Left ventricle myocardium inferior (tissue), 1 donor: Measurements from ENCODE around the gene TECTA. TPM values are rescaled to one million over a fixed set of nuclear protein-coding genes. Genes with fewer than 3 reads are reported as not detected.

Experiments used
- DNase-seq: peaks from one replicate; pipeline ENCODE4 v3.0.0-alpha.2; 2020
- H3K27ac ChIP-seq: fragments of 200-600 bp; replicated peaks from 2 replicates; pipeline ENCODE4 v1.8.0; 2021
- H3K27me3 ChIP-seq: fragments of 200-600 bp; 2 replicates; pipeline ENCODE4 v1.8.0; 2021; ENCODE audit warnings: low read depth
- H3K36me3 ChIP-seq: fragments of 200-600 bp; 2 replicates; pipeline ENCODE4 v1.8.0; 2021
- H3K4me1 ChIP-seq: fragments of 200-600 bp; 2 replicates; pipeline ENCODE4 v1.8.0; 2021
- H3K4me3 ChIP-seq: fragments of 200-600 bp; 2 replicates; pipeline ENCODE4 v1.8.0; 2021; ENCODE audit warnings: mild to moderate bottlenecking, moderate library complexity
- H3K9me3 ChIP-seq: fragments of 200-600 bp; replicated peaks from 2 replicates; pipeline ENCODE4 v1.8.0; 2021
- intact Hi-C: fragments of 100-400 bp; cut with micrococcal nuclease; formaldehyde crosslinking; loops from one replicate; pipeline ENCODE4 v1.11.0; 2022
- total RNA-seq: library from RNA; stranded (reverse); fragmentation: NEBNext Ultra II Directional; extraction: Animal tissue kit (Norgen Biotek cat#: 25700); gene quantifications from one replicate; pipeline ENCODE4 v1.2.1, GENCODE V29; 2021
- TF ChIP-seq, protein P1 (sequence below): fragments of 200-600 bp; IDR thresholded peaks from 2 replicates; pipeline ENCODE4 v1.8.0; 2021; ENCODE audit warnings: antibody characterized with exemption, mild to moderate bottlenecking, borderline replicate concordance
- donor health status: DM: no; HTN: yes; CAD: no; lungs with severe emphysema.

The TECTA gene
- total RNA-seq, 1 donor from 2014 or later, result 1.1 TPM

GRCh38 chr11:121180183-121180582 is 79.1 kb downstream of the TECTA start:
- Histone ChIP-seq H3K4me3 (no peak overlapping the region), H3K9me3 (peaks cover 33% of the 10 kb centered on the region), H3K27me3 (no peaks in the 10 kb centered on the region), H3K27ac (no peak overlapping the region), H3K36me3 (peaks cover 10% of the 10 kb centered on the region), H3K4me1 (no peaks in the 10 kb centered on the region)
- intact Hi-C loops, result no loop called here
- no peak for DNase-seq
- TF ChIP-seq, protein P1, sequence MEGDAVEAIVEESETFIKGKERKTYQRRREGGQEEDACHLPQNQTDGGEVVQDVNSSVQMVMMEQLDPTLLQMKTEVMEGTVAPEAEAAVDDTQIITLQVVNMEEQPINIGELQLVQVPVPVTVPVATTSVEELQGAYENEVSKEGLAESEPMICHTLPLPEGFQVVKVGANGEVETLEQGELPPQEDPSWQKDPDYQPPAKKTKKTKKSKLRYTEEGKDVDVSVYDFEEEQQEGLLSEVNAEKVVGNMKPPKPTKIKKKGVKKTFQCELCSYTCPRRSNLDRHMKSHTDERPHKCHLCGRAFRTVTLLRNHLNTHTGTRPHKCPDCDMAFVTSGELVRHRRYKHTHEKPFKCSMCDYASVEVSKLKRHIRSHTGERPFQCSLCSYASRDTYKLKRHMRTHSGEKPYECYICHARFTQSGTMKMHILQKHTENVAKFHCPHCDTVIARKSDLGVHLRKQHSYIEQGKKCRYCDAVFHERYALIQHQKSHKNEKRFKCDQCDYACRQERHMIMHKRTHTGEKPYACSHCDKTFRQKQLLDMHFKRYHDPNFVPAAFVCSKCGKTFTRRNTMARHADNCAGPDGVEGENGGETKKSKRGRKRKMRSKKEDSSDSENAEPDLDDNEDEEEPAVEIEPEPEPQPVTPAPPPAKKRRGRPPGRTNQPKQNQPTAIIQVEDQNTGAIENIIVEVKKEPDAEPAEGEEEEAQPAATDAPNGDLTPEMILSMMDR, result no peak

- Histone ChIP-seq H3K9me3 (no peaks in the 10 kb centered on the region), H3K4me1 (peaks cover 13% of the 10 kb centered on the region), H3K36me3 (peaks cover 6% of the 10 kb centered on the region), H3K4me3 (no peak overlapping the region), H3K27me3 (no peaks in the 10 kb centered on the region), H3K27ac (no peak overlapping the region)
- no peak for DNase-seq
- TF ChIP-seq, protein P1, result no peak
- intact Hi-C loops, result no loop called here
These were observed 87.7 kb downstream of the TECTA start for GRCh38 chr11:121188776-121189175.

- Histone ChIP-seq H3K4me1 (peaks cover 17% of the 10 kb centered on the region), H3K4me3 (no peak overlapping the region), H3K27me3 (peaks cover 19% of the 10 kb centered on the region), H3K9me3 (no peaks in the 10 kb centered on the region), H3K27ac (no peak overlapping the region), H3K36me3 (peaks cover 6% of the 10 kb centered on the region)
- intact Hi-C loops, result loop anchor here (10.0 kb wide), 1 partner anchor 257 kb away; no protein-coding TSS in a partner anchor
- no peak for DNase-seq
- TF ChIP-seq, protein P1, result no peak
These were observed 90.8 kb downstream of the TECTA start for GRCh38 chr11:121191818-121192217.

- DNase-seq, result no peak
These were observed 93.9 kb downstream of the TECTA start for GRCh38 chr11:121194731-121195596.

GRCh38 chr11:121198491-121198890 is 97.4 kb downstream of the TECTA start:
- intact Hi-C loops, result loop anchor here (10.0 kb wide), 1 partner anchor 264 kb away; no protein-coding TSS in a partner anchor
- H3K4me1 ChIP-seq, result peaks cover 4% of the 10 kb centered on the region
- no peak for DNase-seq
- H3K4me3 ChIP-seq, result no peak overlapping the region
- H3K9me3 ChIP-seq, result no peaks in the 10 kb centered on the region
- H3K27ac ChIP-seq, result no peak overlapping the region
- peaks cover 43% of the 10 kb centered on the region for H3K27me3 ChIP-seq
- no peaks in the 10 kb centered on the region for H3K36me3 ChIP-seq
- TF ChIP-seq, protein P1, result no peak

More at GRCh38 chr11:121194731-121195596, 93.9 kb downstream of the TECTA start:
- intact Hi-C loops, result loop anchor here (10.0 kb wide), 1 partner anchor 260 kb away; no protein-coding TSS in a partner anchor
- peaks cover 17% of the 10 kb centered on the region for H3K4me1 ChIP-seq
- H3K27me3 ChIP-seq, result peaks cover 42% of the 10 kb centered on the region
- no peak overlapping the region for H3K4me3 ChIP-seq
- no peak overlapping the region for H3K27ac ChIP-seq
- H3K36me3 ChIP-seq, result no peaks in the 10 kb centered on the region
- TF ChIP-seq, protein P1, result peak; percentile 85
- H3K9me3 ChIP-seq, result no peaks in the 10 kb centered on the region
